HG03432 (cell line): Measurements from ENCODE around the gene ZXDA.
A peak's percentile ranks its signal among the peaks of the same experiment; 100 is the strongest.
"Not testable (repeated sequence)": the region's sequence is repeated elsewhere in the genome, so short reads cannot be mapped to it uniquely, and the experiment has no call there.

Source experiments
- ATAC-seq: cut with Tn5 transposase; IDR thresholded peaks from one replicate; pipeline ENCODE4 v1.9.1; 2021; ENCODE audit warnings: mild to moderate bottlenecking, moderate library complexity; ENCODE audit not compliant: unreplicated experiment

The ZXDA gene, protein sequence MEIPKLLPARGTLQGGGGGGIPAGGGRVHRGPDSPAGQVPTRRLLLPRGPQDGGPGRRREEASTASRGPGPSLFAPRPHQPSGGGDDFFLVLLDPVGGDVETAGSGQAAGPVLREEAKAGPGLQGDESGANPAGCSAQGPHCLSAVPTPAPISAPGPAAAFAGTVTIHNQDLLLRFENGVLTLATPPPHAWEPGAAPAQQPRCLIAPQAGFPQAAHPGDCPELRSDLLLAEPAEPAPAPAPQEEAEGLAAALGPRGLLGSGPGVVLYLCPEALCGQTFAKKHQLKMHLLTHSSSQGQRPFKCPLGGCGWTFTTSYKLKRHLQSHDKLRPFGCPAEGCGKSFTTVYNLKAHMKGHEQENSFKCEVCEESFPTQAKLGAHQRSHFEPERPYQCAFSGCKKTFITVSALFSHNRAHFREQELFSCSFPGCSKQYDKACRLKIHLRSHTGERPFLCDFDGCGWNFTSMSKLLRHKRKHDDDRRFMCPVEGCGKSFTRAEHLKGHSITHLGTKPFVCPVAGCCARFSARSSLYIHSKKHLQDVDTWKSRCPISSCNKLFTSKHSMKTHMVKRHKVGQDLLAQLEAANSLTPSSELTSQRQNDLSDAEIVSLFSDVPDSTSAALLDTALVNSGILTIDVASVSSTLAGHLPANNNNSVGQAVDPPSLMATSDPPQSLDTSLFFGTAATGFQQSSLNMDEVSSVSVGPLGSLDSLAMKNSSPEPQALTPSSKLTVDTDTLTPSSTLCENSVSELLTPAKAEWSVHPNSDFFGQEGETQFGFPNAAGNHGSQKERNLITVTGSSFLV

DNA sequence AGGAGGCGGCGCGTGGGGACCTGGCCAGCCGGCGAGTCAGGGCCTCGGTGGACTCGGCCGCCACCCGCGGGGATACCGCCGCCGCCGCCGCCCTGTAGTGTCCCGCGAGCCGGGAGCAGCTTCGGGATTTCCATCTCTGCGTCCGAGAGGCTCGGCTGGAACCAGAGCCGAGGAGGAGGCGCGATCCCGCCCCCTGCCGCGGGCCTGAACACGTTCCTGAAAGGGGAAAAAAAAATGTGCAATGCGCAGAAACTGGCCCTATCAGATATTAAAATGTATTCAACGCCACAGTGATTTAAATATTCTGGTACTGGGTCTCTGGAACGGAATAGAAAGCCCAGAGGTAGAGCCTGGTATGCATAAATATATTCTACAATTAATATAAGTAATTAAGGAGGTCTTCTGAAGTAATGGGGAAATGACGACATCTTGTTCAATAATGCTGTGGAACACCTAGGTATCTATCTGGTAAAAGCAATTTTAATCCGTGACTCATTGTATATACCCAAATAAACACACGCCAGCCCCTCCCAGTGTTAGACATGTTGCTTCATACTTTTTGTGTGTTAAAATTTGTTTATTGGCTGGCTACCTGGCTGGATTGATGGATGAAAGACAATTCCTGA is at the start of gene ZXDA:
ZXDA (minus strand) TSS at position 172 of the 626 bp plus-strand sequence; CDS start at position 134, 38 bp downstream.
- ATAC-seq = peak; percentile 71

- ATAC-seq = no peak
Observed at GRCh38 chrX:57952320-57952678, 42.0 kb upstream of the ZXDA start.

DNA sequence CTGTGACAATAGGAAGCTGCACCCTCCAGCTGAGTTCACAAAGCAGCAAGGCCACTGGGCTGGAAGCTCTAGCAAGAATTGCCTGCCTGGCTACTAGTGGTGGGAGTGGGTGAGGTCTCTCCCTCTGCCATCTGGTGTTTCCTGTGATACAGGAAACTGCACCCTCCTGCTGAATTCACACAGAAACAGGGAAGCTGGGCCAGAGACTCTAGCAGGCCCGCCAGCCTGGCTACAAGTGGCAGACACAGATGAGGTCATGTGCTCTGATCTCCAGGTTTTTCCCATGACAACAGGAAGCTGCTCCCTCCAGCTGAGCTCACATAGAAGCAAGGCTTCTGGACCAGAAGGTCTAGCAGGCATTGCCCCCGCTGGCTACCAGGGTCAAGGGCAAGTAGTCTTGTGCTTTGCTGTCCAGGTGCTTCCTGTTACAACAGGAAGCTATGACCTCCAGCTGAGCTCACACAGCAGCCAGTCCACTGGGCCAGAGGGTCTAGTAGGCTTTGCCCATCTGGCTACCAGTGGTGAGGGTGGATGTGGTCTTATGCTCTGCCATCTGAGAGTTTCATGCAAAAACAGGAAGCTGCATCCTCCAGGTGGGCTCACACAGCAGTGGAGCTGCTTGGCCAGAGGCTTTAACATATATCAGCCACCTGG is 41.5 kb upstream of the ZXDA start:
- no peak for ATAC-seq

DNA sequence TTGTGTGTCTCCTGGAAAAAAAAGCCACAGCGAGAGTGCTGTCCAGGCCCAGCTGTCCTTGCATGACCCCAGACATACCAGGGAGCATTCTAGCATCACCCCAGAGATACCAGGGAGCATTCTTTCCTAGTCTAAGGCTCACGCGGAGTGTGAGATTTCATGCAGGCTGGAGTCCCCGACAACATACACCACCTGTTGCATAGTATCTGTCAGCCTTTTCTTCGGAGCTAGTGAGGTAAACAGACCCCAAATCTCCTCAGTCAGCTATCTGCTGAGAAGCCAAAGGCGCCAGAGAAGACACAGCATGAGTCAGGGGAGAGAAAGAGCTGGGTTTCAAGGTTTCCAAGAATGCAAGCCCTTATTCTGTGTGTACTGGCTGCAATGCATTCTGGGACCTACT is 23.1 kb upstream of the ZXDA start:
- ATAC-seq = no peak

DNA sequence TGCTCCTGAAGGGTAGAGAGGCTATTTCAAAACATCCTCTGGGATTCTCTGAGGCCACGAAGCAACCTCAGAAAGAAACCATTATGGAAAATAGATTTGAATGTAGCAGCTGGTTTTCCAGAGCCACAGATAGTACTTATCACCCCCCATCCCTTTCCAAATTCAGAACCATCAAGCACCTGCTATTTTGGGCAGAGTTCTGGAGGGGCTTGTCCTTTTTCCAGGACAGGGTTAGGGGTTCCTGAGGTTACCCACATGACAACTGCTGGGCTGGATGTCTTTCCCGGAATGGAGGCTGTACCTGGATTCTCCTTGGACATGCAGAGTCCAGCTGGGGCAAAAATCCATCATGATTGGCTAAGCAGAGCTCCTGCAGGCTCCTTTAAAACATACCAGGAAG is 22.0 kb upstream of the ZXDA start:
- ATAC-seq = no peak

- no peak for ATAC-seq
Observed at GRCh38 chrX:57930051-57930450, 19.8 kb upstream of the ZXDA start.

- ATAC-seq = peak; percentile 50
Observed at GRCh38 chrX:57929373-57929772, 19.1 kb upstream of the ZXDA start.

DNA sequence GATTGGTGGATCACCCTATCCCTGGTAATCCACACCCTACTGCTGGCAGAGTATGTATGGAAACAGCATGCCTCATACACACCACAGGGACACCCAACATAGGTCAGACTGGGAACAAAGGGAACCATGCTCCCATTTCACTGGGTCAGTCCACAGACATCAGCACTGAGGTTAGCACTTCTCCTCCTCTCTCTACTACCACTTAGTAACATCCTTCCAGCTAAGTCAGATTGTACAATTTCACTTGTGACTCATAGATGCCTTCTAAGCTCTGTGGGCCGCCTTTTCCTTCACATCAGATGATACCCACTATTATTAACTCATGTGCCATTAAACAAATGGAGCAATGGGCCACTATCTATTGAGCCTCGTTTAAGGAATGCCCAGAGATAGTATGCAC is 15.5 kb upstream of the ZXDA start:
- ATAC-seq = no peak

- ATAC-seq = peak; percentile 59
Observed at GRCh38 chrX:57918750-57919436, 8.6 kb upstream of the ZXDA start.

DNA sequence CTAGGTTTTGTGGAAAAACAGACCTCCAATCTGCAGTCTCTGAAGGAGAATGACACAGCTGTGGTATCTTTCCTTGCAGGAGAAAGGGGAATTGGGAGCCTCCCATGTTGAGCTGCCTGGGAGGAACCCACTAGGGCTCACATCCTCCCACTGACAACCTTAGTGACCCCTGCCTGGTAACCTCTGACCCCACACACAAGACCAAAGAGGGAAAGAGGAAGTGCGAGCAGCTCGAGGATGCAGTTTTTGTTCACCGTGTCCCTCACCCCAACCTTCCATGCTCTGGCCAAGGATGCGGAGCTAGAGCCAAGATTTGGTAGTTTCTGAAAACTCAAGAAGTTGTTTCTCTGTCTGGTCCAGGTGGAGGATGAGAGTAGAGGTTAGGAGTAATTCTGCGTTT is 5.4 kb upstream of the ZXDA start:
- ATAC-seq = no peak

- peak; percentile 90 for ATAC-seq
Observed at GRCh38 chrX:57909595-57910286, 517 bp downstream of the ZXDA start.

GRCh38 chrX:57908972-57909594 is 1.2 kb downstream of the ZXDA start:
- ATAC-seq = not testable (repeated sequence)

GRCh38 chrX:57906790-57907189 is 3.5 kb downstream of the ZXDA start:
- no peak for ATAC-seq

- no peak for ATAC-seq
Observed at GRCh38 chrX:57905141-57905540, 5.1 kb downstream of the ZXDA start.

DNA sequence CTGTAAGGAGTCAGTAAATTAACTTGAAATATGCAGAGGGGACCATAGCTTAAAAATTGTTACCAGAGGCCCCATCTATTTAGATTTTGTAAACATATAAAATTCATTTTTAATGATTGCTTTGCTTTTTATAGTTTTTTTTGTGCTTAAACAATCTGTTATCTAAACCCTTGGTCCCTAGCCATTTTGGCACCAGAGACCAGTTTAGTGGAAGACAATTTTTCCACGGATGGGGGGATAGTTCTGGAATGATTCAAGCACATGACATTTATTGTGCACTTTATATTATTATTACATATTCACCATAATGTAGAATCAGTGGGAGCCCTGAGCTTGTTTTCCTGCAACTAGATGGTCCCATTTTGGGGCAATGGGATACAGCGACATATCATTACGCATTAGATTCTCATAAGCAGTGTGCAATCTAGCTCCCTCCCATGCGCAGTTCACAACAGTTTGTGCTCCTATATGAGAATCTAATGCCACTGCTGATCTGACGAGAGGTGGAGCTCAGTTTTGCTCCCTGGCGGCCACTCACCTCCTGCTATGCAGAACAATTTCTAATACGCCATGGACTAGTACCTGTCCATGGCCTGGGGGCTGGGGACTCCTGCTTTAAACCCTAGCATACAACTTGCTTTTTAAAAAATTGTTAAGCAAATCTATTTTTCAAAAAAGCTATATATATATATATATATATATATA is 5.9 kb downstream of the ZXDA start:
- no peak for ATAC-seq

- no peak for ATAC-seq
Observed at GRCh38 chrX:57902633-57903032, 7.6 kb downstream of the ZXDA start.

DNA sequence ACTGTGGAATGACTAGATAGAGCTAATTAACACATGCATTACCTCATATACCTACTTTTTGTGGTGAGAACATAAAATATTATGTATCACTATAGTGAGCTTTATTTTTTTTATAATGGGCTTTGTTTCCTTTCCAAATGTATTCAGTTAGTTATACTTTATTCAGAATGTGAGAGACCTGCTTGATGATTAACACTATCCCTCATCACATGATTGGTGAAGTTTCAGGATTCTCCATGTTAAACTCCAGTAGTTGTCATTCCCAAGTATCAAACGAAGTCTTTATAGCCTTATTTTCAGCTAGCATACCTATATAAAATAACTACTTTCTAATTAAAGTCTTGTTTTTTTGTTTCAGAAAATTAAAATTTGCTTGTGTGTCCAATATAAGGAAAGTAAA is 8.8 kb downstream of the ZXDA start:
- ATAC-seq = no peak

- no peak for ATAC-seq
Observed at GRCh38 chrX:57900975-57901374, 9.3 kb downstream of the ZXDA start.

DNA sequence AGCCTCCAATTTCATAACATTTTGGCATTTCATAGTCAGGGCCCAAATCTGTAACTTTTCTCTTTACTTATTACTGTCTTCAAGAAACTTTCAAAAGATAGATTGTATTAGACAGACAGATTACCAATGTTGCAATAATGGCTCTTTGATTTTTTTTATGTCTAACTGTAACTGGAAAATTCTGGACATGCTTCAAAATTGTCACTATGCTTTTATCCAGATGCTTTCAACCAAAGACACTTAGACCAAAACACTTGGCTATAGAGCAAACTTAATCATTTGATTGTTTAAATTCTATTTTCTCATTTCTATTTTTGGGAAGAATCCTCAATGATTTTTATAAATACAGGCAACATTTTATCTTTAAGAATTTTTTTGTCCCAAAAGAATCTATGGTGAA is 10.4 kb downstream of the ZXDA start:
- no peak for ATAC-seq
